ENCODE data around the gene TAL1. TPM values are rescaled to one million over a fixed set of nuclear protein-coding genes. Genes with fewer than 3 reads are reported as not detected.

TAL1 gene
- polyA plus RNA-seq, 4 donors: 4.8 to 5.5 (median 5.2) TPM

DNA sequence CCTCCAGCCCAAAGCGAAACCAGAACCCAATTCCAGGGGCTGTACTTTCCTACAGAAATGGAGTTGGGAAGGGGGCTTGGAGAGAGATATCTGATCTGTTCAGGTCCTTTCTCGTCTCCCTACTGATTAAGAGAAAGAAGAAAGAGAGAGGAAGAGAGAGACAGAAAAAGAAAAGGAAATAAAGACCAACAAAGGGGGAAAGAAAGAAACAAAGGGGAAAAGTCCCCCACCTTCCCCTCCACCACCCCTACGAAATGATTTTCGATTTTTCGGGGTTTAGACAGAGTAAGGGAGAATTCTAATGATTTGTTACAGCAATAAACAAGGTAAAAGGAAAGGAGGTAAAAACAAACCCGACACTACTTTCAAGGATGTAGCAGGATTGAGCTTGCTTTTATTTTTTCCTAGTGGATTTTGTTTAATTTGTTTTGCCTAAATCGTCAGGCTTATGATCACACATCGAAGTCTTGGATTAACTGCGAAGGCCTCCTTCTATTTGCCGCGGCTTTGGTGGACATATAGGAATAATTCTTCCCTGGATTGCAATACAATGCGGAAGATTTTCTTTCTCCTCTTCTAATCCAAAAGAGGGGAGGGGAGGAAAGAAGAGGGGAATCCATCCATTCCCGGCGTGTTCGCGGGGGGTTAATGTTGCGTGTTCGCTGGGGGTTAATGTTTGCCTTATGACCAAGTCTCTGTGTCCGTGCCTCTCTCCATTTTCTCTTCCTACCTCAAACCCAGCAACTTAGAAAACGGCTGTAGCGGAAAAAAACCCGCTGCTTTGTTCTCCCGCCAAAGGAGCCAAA, 1.9 kb downstream of the TAL1 start:
- peak in 2 of 4 donors; percentile 23 to 53 for DNase-seq (ENCODE audit: low read depth in 4 of 4, low spot score in 2 of 4)

DNA sequence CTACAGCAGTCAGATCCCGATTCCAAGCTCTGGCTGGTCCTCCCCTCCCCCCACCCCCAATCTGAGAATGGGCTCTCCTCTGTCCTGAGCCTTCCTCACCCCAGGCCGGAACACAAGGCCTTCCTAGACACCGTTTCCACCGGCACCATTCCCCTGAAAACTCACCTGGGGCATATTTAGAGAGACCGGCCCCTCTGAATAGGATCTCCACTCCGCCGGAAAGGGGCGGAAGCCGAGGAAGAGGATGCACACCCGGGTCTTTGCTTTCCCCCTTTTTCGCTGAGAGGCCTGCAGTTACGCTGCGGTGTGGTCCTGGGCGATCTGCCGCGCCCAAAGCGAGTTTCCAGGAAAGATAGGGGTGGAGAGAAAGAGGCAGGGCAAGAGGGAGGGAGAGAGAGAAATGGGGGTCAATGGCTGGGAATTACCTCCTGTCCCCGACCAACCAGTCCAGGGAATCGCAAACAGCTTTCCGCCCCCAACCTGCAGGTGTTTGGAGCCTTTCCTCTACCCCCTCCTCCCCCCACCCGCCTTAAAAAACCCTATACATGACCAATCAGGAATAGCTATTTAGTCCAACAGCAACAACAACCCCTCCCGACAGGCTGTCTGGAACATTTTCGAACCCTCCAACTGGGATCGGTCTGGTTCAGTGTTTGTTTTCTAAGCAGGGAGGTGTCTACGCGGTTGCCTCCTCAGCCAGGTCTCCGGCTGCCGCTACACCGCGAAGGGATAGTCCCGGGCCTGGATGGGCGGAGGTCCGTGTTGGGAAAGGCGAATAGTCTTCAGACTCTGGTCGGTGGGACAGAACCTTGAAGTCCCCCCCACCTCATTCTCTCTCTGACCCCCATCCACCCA, 2.8 kb downstream of the TAL1 start:
- no peak for DNase-seq (ENCODE audit: low read depth in 4 of 4, low spot score in 2 of 4)

DNA sequence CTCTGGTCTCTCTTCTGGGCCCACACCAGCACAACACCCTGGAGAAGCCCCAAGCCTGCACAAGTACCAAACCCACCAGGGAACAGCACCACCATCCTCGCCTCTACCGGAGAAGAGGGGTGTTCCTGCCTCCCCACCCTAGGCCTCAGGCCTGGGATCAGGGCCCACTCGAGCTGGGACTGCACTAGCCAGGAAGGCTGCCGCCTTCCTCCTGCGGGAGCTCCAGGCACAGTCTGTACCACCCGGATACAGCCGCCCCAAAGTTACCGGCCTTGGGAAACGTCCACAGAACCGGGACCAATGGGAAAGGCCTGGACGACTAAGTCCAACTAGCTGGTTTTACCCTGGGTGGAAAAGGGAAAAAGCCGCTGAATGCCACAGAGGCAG, 3.4 kb downstream of the TAL1 start:
- no peak for DNase-seq (ENCODE audit: low read depth in 4 of 4, low spot score in 2 of 4)

DNA sequence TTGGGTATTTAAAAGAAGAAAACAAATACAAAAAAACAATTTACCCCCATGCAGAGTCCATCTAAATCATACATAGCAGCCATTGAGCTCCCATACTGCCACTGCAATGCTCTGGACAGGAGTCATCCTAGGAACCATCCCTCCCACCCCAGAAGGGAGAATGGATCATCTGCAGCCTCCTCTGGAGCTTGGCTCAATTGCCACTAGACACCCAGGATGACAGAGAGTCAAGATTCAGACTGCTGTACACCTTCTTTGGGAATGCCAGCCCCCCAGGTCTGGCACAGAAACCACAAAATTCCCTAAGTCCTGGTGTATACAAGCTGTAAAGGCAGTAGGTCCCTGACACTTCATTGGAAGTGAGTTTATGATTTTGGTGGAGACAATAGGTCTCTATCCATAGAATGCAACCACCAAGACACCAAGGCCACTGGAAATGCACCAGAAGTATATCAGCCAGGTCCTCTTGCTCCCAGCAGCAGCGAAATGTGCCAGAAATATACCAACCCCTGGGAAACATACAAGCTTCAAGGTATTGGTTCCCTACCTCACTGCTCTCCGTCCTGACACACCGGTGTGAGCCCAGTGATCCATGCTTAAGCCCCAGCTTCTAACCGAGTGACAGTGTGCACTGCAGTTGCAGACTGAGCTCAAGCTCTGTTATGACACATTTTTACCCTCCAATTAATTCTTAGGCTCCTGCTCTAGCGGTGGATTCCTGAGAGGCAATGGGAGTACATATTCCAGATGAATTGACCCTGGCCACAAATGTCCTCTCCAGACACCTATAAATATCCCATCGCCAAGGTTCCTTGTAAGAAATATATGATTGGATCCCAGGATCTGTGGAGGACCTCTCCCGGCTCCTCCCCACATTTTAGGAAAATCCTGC, 4.4 kb downstream of the TAL1 start:
- no peak for DNase-seq (ENCODE audit: low read depth in 4 of 4, low spot score in 2 of 4)

DNA sequence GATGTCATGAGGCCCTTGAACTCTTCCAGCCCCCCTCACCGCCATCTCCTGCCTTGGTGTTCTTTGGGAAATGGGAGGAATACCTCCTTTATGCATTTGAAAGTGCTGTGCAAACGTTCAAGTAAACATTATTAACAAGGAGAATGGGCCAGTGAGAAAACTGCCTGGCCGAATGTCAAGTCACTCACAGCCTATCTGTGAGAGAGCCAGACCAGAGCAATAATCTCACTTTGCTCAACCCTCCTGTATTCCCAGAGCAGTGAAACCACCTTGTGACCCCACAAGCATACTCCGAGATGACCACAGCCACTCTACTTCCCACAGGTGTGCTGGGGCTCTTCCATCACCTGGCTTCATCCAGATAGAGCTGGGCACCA, 5.2 kb downstream of the TAL1 start:
- DNase-seq (ENCODE audit: low read depth in 4 of 4, low spot score in 2 of 4): no peak

DNA sequence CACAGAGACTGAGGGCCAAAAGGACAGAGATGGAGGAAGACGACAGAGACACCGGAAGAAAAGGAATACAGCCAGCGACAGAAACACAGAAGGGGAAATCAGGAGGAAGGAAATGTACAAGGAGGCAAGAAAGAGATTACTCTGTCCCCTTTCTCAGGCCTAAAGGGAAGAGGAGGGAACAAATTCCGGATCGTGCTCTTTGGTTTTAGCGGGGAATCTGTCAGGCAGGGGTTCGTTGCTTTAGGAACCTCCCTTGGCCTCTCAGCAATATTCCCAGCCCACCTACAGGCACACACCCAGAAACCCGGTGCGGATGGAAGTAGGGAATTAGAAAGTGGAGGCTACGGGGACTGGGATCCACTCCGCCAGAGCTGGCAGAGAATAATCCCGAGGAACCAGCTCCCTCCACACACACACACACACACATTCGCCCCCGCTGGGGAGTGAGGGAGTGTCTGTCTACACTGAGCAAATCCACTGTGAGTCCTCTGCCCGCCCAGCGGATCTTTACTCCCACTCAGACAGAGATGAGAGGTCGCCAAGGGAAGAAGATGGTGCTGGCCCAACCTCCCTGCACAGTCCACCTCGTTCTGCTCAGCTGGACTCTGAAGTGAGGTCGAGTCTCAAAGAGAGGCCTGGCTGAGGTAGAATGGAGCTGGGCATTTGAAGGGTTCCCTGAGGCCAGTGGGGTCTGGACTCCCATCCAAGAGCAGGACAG, 5.7 kb downstream of the TAL1 start:
- no peak for DNase-seq (ENCODE audit: low read depth in 4 of 4, low spot score in 2 of 4)

DNA sequence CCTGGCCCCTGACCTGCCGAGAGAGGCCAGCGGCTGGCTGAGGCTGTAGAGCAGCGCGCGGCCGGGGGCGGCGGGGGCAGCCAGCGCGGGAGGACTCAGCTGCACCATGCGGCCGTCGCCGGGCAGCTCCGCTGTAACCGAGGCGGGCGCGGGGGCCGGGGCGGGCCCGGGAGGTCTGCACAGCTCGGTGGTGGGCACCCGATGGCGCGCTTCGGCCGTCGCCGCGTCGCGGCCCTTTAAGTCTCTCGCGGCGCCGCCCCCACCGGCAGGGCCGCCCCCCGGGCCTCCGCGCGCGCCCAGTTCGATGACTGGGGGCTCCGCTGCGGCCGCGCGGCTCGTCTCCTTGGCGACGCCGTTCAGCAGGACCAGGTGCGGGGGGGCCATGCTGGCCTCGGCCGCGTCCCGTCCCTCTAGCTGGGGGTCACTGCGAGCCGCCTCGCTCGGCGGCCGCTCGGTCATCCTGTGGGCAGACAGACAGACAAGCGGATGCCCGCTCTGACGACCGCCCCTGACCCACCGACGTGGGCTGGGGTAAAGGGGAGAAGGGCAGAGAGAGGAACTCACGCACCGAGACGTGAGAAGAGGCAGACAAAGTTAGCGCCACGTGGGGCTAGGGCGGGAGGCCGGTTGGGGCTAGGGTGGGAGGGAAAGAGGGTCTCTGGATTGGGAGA, 6.5 kb downstream of the TAL1 start:
- no peak for DNase-seq (ENCODE audit: low read depth in 4 of 4, low spot score in 2 of 4)

DNA sequence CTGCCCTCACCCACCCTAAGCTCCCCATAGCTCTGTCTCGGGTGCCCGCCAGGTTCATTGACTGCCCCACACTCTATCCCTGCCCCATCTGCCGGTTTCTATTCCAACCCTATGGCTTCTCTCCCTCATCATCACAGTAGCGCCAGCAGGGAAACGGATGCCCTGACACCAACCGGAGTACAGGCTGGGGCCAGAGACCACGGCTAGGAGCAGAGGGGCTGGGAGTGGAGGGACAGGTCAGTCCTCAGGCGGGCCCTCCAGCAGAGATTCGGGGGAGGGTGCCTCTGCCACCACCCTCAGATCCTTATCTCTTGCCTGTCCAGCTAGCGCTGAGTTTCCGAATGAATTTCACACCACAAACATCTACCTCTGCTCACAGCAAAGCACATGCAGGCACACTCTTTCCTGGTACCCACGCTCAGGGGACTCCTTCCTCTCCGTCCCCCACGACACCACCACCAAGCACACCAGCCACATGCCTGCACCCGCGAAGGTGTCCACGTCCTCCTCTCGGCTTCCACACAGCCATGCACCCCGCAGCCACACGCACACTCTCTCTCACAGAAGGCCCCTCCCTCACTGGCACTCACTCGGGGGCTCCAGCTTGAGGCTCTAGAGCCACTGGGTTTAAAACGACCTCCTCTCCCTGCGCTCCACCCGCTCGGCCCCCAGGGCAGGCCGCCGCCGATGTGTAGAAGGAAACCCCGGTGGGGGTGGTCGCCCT, 7.2 kb downstream of the TAL1 start:
- no peak for DNase-seq (ENCODE audit: low read depth in 4 of 4, low spot score in 2 of 4)

DNA sequence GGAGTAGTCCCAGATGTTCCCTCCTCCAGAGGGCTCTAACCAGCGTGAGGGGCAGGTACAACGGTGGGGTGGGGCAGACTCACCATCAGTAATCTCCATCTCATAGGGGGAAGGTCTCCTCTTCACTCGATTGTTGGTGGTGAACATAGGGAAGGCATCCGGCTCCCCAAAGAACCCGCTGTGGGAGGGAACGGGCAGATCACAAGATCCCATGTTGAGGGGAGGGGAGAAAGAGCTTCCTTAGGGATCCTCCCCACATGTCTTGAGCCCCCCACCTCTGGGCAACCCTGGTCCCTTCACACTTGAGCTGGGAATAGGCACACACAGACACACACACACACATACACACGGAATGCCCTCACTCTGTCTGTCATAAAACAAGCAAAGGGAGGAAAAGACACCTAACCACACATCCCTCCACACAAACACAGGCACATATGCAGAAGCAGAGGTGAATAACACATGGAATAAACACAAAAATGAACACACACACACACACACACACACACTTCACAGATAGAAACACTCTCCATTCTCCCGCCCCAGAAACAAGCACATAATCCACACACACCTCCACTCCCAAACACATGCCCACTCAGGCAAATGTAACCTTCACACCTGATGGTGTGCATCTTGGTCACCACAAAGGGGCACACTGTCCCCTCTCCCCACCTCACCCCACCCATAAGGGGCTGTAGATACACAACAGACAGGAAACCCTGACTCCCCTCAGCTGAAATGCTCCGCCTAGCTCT, 7.9 kb downstream of the TAL1 start:
- no peak for DNase-seq (ENCODE audit: low read depth in 4 of 4, low spot score in 2 of 4)

DNA sequence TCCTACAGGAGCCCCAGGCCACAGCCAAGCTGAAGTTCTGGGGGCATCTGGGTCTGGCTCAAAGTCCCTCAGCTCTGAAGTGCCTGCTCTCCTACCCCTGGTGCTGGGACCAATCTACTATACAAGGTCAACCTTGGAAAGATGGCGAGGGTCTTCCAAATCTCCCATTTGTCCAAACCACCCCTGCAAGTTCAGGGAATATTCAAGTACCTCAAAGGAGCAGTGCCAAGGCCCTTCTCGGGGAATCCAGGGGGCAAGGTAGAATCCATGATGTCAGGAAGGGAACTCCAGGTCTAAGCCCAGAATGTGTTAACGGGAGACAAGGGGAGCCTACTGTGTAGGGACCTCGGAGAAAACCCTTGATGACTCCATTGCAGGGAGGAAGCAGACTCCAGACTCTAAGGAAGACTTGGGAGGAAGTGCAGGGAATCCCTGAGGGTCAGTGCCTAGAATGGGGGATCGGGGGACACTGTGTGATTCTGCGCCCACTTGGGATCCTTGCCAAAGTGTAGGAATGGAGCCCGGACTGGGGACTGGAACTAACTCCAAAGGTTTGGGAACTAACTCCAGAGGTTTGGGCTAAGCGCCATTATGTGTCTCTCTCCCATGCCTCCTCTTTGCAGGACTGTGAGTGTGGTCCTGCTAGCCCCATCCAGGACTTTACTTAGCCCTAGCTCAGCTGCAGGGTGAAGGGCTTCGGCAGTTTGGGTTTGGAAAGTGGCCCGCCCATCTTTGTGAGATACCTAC, 8.7 kb downstream of the TAL1 start:
- DNase-seq (ENCODE audit: low read depth in 4 of 4, low spot score in 2 of 4): no peak

DNA sequence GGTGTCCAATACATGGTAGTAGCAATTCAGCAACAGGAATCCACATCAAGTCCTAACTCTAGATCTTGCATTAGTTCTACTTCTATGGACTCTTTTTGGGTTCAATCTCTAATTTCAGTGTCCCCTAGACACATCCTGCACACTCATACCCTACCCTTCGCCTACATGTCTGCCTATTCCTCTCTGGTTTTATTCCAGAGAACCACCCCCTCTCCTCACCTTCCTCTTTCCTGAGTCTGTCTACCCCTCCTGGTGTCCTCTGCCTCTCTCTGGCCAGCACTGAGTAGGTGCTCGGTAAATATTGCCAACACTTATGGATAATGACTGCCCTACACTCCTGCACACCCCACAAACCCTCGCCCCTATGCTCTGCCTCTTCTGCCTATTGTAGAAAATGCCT, 9.5 kb downstream of the TAL1 start:
- no peak for DNase-seq (ENCODE audit: low read depth in 4 of 4, low spot score in 2 of 4)

DNA sequence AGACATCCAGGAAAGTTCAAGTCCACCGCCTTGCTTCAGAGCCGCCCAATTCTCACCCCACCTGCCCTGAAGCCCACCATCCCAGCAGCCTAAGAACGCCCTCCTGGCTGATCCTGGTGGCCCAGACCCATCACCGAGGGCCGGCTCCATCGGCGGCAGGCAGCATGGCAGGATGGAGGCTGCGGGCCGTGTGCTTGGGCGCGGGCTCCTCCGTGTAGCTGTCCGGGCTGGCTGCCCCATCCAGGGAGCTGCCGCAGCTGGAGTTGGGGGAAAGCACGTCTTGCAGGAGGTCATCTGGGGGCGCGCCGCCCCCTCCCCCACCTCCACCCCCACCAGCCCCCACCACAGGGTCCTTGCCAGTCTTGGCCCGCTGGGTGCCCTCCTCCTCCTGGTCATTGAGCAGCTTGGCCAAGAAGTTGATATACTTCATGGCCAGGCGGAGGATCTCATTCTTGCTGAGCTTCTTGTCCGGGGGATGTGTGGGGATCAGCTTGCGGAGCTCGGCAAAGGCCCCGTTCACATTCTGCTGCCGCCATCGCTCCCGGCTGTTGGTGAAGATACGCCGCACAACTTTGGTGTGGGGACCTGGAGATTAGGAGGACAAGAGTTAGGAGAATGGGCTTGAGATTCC, 12.3 kb downstream of the TAL1 start:
- DNase-seq (ENCODE audit: low read depth in 4 of 4, low spot score in 2 of 4): no peak

DNA sequence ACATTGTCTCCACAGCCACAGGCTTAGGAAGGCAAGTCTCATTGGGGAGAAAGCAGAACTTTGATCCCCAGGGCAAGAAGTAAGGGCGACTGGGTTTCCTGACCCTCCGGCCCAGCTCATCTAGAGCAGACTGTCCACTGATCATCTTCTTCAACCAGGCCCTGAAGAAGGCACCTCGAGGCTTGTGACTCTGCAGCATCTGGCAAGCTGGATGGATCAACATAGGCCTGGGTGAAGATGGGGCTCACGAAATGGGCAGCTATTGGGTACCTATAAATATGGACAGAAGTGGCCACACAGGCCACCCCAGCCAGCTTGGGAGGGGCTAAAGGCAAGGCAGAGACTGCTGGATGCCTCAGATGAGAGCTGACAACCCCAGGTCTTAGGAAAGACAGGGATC, 13.0 kb downstream of the TAL1 start:
- DNase-seq (ENCODE audit: low read depth in 4 of 4, low spot score in 2 of 4): no peak

DNA sequence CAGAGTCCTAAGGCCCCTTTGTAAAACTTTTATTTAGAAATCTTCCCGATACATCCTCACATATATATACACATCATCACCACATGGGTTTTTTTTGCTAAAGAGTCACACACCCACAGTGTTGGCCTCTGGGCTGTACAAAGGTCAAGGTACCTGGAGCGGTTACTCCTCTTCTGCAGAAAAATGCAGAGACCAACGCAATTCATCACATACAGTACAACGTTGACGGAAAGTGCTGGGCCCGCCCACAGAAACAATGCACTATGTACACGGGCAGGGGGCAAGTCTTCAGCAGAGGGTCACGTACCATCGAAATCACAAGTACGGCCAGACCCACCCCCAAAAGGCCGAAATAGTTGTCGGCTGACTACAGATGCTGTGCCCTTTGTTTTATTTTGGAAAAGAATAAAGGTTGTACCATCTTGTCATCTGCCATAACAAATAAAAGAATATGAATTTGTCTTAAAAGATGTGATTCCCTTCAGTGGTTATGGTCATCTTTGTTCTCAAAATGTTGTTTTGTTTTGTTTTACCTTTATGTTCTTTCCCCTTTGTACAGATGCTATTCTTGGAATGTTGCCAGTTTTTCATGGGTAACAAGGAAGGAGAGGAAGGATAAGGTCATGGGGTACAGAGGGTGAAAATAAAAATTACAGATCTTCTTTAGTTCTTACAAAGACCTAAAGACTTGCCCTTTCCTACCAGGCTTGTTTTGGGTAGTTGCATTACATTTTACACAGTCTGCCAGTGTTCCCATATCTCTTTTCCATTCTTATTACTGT, 15.6 kb downstream of the TAL1 start:
- DNase-seq (ENCODE audit: low read depth in 4 of 4, low spot score in 2 of 4): no peak

DNA sequence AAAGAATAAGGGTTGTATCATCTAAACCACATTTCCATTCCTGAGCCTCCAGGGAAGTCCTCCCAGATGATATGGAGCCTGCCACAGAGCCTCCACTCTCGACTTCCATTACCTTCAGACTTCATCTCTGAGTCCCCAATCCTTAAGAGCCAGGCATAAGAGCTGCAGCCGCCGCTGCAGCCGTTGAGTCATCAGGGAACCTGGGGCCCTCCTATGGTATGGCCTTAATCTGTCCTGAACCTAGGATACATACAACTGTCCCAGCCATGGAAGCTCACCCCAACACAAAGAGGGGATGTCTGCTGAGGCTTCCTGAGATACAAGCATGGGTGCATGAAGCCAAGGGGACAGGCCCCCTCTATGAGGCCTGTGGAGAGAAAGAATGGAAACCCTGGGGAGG, 16.3 kb downstream of the TAL1 start:
- DNase-seq (ENCODE audit: low read depth in 4 of 4, low spot score in 2 of 4): no peak

DNA sequence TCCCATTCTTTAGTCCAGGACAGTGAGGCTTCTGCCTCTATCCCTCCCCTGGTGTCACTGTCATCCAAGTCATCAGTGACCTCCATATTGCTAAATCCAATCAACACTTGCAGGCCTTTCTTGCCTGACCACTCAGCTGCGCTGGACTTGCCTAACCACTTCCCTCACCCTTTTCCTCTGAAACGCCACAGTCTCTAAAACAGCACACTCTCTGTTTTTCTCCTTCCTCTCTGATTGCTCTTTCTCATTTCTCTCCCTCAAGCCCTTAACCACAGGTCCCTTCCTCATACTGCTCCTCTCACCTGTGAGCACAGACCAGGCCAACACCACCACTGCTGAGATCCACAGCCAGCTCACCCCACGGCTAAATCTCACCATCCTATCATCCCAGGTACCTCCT, 17.5 kb downstream of the TAL1 start:
- DNase-seq (ENCODE audit: low read depth in 4 of 4, low spot score in 2 of 4): no peak

Data from left renal cortex interstitium (tissue), 4 donors.